HEK293 (cell line): ENCODE results near the gene PIGL.

Experiments used
- BCL11B ChIP-seq: fragments of 450-650 bp; formaldehyde crosslinking; IDR thresholded peaks from 2 replicates; pipeline ENCODE4 v1.5.1; 2016; ENCODE audit warnings: low read depth, missing biosample characterization, missing genetic modification characterization
- KLF8 ChIP-seq: fragments of 450-650 bp; formaldehyde crosslinking; IDR thresholded peaks from 2 replicates; pipeline ENCODE4 v1.5.1; 2016; ENCODE audit warnings: missing biosample characterization, missing genetic modification characterization
- MYNN ChIP-seq: fragments of 450-650 bp; formaldehyde crosslinking; IDR thresholded peaks from 2 replicates; pipeline ENCODE4 v1.5.1; 2016; ENCODE audit warnings: missing biosample characterization, missing genetic modification characterization, borderline replicate concordance
- OSR2 ChIP-seq: fragments of 450-650 bp; formaldehyde crosslinking; IDR thresholded peaks from 2 replicates; pipeline ENCODE4 v1.5.1; 2016; ENCODE audit warnings: missing biosample characterization, missing genetic modification characterization
- REPIN1 ChIP-seq: fragments of 450-650 bp; formaldehyde crosslinking; IDR thresholded peaks from 2 replicates; pipeline ENCODE4 v1.5.1; 2017; ENCODE audit warnings: missing biosample characterization, missing genetic modification characterization, low read depth
- SP3 ChIP-seq: fragments of 450-650 bp; formaldehyde crosslinking; IDR thresholded peaks from 2 replicates; pipeline ENCODE4 v1.5.1; 2016; ENCODE audit warnings: missing biosample characterization, missing genetic modification characterization
- SP7 ChIP-seq: fragments of 450-650 bp; formaldehyde crosslinking; IDR thresholded peaks from 2 replicates; pipeline ENCODE4 v1.5.1; 2016; ENCODE audit warnings: missing biosample characterization, missing genetic modification characterization
- ZEB2 ChIP-seq: fragments of 450-650 bp; formaldehyde crosslinking; IDR thresholded peaks from 2 replicates; pipeline ENCODE4 v1.5.1; 2016; ENCODE audit warnings: missing biosample characterization, missing genetic modification characterization
- ZFHX2 ChIP-seq: fragments of 450-650 bp; formaldehyde crosslinking; conservative IDR thresholded peaks from 2 replicates; pipeline ENCODE4 v1.5.1; 2016; ENCODE audit warnings: missing biosample characterization, missing genetic modification characterization
- ZFP3 ChIP-seq: fragments of 450-650 bp; formaldehyde crosslinking; IDR thresholded peaks from 2 replicates; pipeline ENCODE4 v1.5.1; 2016; ENCODE audit warnings: low read depth, missing biosample characterization, missing genetic modification characterization
- ZFP69B ChIP-seq: fragments of 450-650 bp; formaldehyde crosslinking; IDR thresholded peaks from 2 replicates; pipeline ENCODE4 v1.5.1; 2016; ENCODE audit warnings: missing biosample characterization, missing genetic modification characterization
- ZNF10 ChIP-seq: fragments of 450-650 bp; formaldehyde crosslinking; IDR thresholded peaks from 2 replicates; pipeline ENCODE4 v1.5.1; 2017; ENCODE audit warnings: missing biosample characterization, missing genetic modification characterization
- ZNF146 ChIP-seq: fragments of 450-650 bp; formaldehyde crosslinking; IDR thresholded peaks from 2 replicates; pipeline ENCODE4 v1.5.1; 2016; ENCODE audit warnings: missing biosample characterization, missing genetic modification characterization
- ZNF184 ChIP-seq: fragments of 450-650 bp; IDR thresholded peaks from 2 replicates; pipeline ENCODE4 v1.5.1; 2018; ENCODE audit warnings: missing biosample characterization, mild to moderate bottlenecking, missing genetic modification characterization
- ZNF248 ChIP-seq: fragments of 450-650 bp; formaldehyde crosslinking; IDR thresholded peaks from 2 replicates; pipeline ENCODE4 v1.5.1; 2017; ENCODE audit warnings: missing biosample characterization, missing genetic modification characterization
- ZNF302 ChIP-seq: fragments of 450-650 bp; formaldehyde crosslinking; IDR thresholded peaks from 2 replicates; pipeline ENCODE4 v1.5.1; 2016; ENCODE audit warnings: missing biosample characterization, missing genetic modification characterization, low read depth
- ZNF350 ChIP-seq: fragments of 450-650 bp; formaldehyde crosslinking; IDR thresholded peaks from 2 replicates; pipeline ENCODE4 v1.5.0; 2017; ENCODE audit warnings: missing biosample characterization, mild to moderate bottlenecking, missing genetic modification characterization
- ZNF37A ChIP-seq: fragments of 450-650 bp; IDR thresholded peaks from 2 replicates; pipeline ENCODE4 v1.5.1; 2018; ENCODE audit warnings: missing biosample characterization, missing genetic modification characterization
- ZNF473 ChIP-seq: fragments of 450-650 bp; formaldehyde crosslinking; IDR thresholded peaks from 2 replicates; pipeline ENCODE4 v1.5.1; 2017; ENCODE audit warnings: missing biosample characterization, missing genetic modification characterization
- ZNF610 ChIP-seq: fragments of 450-650 bp; formaldehyde crosslinking; IDR thresholded peaks from 2 replicates; pipeline ENCODE4 v1.5.1; 2016; ENCODE audit warnings: missing biosample characterization, missing genetic modification characterization, borderline replicate concordance
- ZNF660 ChIP-seq: fragments of 450-650 bp; IDR thresholded peaks from 2 replicates; pipeline ENCODE4 v1.5.1; 2018; ENCODE audit warnings: missing biosample characterization, mild to moderate bottlenecking, missing genetic modification characterization
- ZNF792 ChIP-seq: fragments of 450-650 bp; formaldehyde crosslinking; IDR thresholded peaks from 2 replicates; pipeline ENCODE4 v1.5.1; 2016; ENCODE audit warnings: missing biosample characterization, missing genetic modification characterization
- ZNF843 ChIP-seq: fragments of 450-650 bp; formaldehyde crosslinking; IDR thresholded peaks from 2 replicates; pipeline ENCODE4 v1.5.1; 2016; ENCODE audit warnings: missing biosample characterization, missing genetic modification characterization
- ZSCAN16 ChIP-seq: fragments of 450-650 bp; formaldehyde crosslinking; IDR thresholded peaks from 2 replicates; pipeline ENCODE4 v1.5.1; 2016; ENCODE audit warnings: missing biosample characterization, missing genetic modification characterization
- ZSCAN30 ChIP-seq: fragments of 450-650 bp; IDR thresholded peaks from 2 replicates; pipeline ENCODE4 v1.5.1; 2018; ENCODE audit warnings: missing biosample characterization, mild to moderate bottlenecking, missing genetic modification characterization, moderate library complexity
- TF ChIP-seq, protein P1 (sequence below): fragments of 450-650 bp; formaldehyde crosslinking; IDR thresholded peaks from 2 replicates; pipeline ENCODE4 v1.5.1; 2016; ENCODE audit warnings: missing biosample characterization, missing genetic modification characterization
- TF ChIP-seq, protein P2 (sequence below): fragments of 450-650 bp; formaldehyde crosslinking; IDR thresholded peaks from 2 replicates; pipeline ENCODE4 v1.5.1; 2016; ENCODE audit warnings: missing biosample characterization, missing genetic modification characterization
- TF ChIP-seq, protein P3 (sequence below): fragments of 450-650 bp; formaldehyde crosslinking; IDR thresholded peaks from 2 replicates; pipeline ENCODE4 v1.5.1; 2016; ENCODE audit warnings: missing biosample characterization, missing genetic modification characterization
- TF ChIP-seq, protein P4 (sequence below): fragments of 450-650 bp; formaldehyde crosslinking; optimal IDR thresholded peaks from 2 replicates; pipeline ENCODE3; 2016; ENCODE audit warnings: missing biosample characterization, mild to moderate bottlenecking, missing genetic modification characterization
- TF ChIP-seq, protein P5 (sequence below): fragments of 450-650 bp; formaldehyde crosslinking; IDR thresholded peaks from 2 replicates; pipeline ENCODE4 v1.5.1; 2017; ENCODE audit warnings: missing biosample characterization, missing genetic modification characterization
- TF ChIP-seq, protein P6 (sequence below): fragments of 450-650 bp; formaldehyde crosslinking; IDR thresholded peaks from 2 replicates; pipeline ENCODE4 v1.5.1; 2016; ENCODE audit warnings: missing biosample characterization, missing genetic modification characterization

PIGL gene

DNA sequence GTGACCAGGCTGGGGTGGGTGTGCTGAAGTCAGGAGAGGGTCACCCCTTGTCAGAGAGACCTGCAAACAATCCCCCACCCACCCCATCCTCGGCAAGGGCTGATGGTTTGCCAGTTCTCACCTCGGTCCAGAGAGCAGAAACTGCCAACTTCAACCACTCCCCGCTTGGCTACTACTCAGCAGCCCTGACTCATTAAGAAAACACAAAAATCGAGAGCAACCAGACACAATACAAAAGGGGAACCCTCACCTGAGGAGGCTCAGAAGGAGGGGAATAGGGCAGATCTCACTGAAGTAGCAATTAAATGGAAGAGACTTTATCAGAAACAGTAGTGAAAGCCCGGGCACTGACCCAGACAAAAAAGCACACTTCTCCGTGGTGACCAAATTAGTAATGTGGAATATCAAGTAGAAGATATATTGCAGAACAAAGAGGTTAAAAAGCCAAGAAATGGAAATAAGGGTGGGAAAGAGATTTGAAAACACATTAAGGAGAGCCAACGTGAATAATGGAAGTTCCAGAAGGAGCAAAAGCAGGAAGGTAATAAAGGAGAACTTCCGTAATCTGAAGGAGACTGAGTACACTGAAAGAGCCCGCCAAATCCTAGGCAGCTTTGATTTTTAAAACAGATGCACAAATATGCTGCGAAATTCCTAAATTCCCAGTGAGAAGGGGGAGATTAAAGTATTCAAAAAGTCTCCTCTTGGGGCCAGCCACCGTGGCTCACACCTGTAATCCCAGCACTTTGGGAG is 112.7 kb downstream of the PIGL start (continued):
- TF ChIP-seq ZFHX2 (tag by site-specific recombination) (no peak), ZNF473 (tag by site-specific recombination) (no peak), MYNN (tag by site-specific recombination) (no peak), ZSCAN16 (no peak), OSR2 (tag by site-specific recombination) (peak; percentile 84), BCL11B (tag by site-specific recombination) (no peak), KLF8 (tag by site-specific recombination) (no peak), ZFP3 (tag by site-specific recombination) (no peak), ZFP69B (tag by site-specific recombination) (no peak), SP7 (tag by site-specific recombination) (peak; percentile 74), ZEB2 (tag by site-specific recombination) (0 out of 2 replicates have a peak, but pooled peaks have one; percentile 12), ZNF610 (tag by site-specific recombination) (no peak), SP3 (tag by site-specific recombination) (no peak), REPIN1 (tag by site-specific recombination) (no peak), ZNF302 (tag by site-specific recombination) (no peak), ZNF146 (no peak), ZSCAN30 (no peak), ZNF248 (tag by site-specific recombination) (no peak), ZNF660 (no peak), ZNF350 (tag by site-specific recombination) (no peak), ZNF184 (tag by site-specific recombination) (no peak), ZNF843 (no peak), ZNF37A (tag by site-specific recombination) (no peak), ZNF792 (tag by site-specific recombination) (no peak), ZNF10 (tag by site-specific recombination) (peak; percentile 57)
- TF ChIP-seq, protein P1, sequence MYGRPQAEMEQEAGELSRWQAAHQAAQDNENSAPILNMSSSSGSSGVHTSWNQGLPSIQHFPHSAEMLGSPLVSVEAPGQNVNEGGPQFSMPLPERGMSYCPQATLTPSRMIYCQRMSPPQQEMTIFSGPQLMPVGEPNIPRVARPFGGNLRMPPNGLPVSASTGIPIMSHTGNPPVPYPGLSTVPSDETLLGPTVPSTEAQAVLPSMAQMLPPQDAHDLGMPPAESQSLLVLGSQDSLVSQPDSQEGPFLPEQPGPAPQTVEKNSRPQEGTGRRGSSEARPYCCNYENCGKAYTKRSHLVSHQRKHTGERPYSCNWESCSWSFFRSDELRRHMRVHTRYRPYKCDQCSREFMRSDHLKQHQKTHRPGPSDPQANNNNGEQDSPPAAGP (tag by site-specific recombination): 0 out of 2 replicates have a peak, but pooled peaks have one; percentile 33
- TF ChIP-seq, protein P2, sequence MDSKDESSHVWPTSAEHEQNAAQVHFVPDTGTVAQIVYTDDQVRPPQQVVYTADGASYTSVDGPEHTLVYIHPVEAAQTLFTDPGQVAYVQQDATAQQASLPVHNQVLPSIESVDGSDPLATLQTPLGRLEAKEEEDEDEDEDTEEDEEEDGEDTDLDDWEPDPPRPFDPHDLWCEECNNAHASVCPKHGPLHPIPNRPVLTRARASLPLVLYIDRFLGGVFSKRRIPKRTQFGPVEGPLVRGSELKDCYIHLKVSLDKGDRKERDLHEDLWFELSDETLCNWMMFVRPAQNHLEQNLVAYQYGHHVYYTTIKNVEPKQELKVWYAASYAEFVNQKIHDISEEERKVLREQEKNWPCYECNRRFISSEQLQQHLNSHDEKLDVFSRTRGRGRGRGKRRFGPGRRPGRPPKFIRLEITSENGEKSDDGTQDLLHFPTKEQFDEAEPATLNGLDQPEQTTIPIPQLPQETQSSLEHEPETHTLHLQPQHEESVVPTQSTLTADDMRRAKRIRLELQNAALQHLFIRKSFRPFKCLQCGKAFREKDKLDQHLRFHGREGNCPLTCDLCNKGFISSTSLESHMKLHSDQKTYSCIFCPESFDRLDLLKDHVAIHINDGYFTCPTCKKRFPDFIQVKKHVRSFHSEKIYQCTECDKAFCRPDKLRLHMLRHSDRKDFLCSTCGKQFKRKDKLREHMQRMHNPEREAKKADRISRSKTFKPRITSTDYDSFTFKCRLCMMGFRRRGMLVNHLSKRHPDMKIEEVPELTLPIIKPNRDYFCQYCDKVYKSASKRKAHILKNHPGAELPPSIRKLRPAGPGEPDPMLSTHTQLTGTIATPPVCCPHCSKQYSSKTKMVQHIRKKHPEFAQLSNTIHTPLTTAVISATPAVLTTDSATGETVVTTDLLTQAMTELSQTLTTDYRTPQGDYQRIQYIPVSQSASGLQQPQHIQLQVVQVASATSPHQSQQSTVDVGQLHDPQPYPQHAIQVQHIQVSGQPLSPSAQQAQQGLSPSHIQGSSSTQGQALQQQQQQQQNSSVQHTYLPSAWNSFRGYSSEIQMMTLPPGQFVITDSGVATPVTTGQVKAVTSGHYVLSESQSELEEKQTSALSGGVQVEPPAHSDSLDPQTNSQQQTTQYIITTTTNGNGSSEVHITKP: 0 out of 2 replicates have a peak, but pooled peaks have one; percentile 14
- TF ChIP-seq, protein P3, sequence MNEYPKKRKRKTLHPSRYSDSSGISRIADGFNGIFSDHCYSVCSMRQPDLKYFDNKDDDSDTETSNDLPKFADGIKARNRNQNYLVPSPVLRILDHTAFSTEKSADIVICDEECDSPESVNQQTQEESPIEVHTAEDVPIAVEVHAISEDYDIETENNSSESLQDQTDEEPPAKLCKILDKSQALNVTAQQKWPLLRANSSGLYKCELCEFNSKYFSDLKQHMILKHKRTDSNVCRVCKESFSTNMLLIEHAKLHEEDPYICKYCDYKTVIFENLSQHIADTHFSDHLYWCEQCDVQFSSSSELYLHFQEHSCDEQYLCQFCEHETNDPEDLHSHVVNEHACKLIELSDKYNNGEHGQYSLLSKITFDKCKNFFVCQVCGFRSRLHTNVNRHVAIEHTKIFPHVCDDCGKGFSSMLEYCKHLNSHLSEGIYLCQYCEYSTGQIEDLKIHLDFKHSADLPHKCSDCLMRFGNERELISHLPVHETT: no peak
- TF ChIP-seq, protein P4, sequence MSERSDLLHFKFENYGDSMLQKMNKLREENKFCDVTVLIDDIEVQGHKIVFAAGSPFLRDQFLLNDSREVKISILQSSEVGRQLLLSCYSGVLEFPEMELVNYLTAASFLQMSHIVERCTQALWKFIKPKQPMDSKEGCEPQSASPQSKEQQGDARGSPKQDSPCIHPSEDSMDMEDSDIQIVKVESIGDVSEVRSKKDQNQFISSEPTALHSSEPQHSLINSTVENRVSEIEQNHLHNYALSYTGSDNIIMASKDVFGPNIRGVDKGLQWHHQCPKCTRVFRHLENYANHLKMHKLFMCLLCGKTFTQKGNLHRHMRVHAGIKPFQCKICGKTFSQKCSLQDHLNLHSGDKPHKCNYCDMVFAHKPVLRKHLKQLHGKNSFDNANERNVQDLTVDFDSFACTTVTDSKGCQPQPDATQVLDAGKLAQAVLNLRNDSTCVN (tag by site-specific recombination): no peak
- TF ChIP-seq, protein P5, sequence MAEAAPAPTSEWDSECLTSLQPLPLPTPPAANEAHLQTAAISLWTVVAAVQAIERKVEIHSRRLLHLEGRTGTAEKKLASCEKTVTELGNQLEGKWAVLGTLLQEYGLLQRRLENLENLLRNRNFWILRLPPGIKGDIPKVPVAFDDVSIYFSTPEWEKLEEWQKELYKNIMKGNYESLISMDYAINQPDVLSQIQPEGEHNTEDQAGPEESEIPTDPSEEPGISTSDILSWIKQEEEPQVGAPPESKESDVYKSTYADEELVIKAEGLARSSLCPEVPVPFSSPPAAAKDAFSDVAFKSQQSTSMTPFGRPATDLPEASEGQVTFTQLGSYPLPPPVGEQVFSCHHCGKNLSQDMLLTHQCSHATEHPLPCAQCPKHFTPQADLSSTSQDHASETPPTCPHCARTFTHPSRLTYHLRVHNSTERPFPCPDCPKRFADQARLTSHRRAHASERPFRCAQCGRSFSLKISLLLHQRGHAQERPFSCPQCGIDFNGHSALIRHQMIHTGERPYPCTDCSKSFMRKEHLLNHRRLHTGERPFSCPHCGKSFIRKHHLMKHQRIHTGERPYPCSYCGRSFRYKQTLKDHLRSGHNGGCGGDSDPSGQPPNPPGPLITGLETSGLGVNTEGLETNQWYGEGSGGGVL (tag by site-specific recombination): peak; percentile 73
- TF ChIP-seq, protein P6, sequence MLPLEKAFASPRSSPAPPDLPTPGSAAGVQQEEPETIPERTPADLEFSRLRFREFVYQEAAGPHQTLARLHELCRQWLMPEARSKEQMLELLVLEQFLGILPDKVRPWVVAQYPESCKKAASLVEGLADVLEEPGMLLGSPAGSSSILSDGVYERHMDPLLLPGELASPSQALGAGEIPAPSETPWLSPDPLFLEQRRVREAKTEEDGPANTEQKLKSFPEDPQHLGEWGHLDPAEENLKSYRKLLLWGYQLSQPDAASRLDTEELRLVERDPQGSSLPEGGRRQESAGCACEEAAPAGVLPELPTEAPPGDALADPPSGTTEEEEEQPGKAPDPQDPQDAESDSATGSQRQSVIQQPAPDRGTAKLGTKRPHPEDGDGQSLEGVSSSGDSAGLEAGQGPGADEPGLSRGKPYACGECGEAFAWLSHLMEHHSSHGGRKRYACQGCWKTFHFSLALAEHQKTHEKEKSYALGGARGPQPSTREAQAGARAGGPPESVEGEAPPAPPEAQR: no peak
